Measurements from ENCODE around the gene DAB2IP. TPM values are rescaled to one million over a fixed set of nuclear protein-coding genes. Genes with fewer than 3 reads are reported as not detected.

Gene DAB2IP
- total RNA-seq, 1 donor from 2014 or later = 104 TPM

DNA sequence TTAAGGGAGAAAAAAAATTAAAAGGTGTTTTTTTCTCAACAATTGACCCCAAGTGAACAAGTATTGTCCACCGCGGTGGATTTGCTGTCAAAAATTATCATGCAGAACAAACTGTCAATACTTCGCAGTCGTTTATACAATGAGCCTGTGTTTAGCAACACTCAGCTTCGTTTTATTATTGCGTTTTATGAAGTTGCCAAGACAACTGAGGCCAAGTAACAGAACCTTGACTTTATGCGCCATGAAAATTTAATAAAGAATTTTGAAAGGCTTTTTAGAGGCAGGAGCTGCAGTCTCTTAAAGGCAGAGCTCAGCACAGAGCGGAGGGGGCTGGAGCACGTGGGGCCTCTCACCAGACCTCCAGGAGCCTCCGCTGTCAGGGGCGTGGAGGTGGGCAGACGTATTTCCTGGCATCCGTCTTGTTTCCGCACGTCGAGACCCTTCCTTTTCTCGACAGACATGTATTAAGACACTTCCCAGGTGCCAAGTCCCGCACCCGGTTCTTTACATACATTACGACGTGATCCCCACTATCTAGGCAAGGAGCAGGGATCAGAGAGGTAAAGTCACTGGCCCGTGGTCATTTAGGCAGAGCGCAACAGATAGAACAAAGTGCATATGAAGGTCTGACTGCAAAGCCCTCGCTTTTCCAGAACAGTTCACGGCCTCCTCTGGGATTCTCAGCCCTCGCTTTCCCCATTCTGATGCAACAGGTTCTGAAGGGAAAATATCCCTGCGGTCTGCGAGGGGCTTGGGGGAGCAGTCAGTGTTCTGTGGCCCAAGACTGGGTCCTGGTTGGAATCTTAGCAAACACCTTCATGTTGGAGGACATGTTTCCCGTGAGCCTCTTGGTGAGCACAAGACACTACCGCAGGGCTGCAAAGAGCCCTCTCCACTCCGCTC lies 164.4 kb downstream of the DAB2IP start:
- no peaks in the 10 kb centered on the region for H3K9me3 Mint-ChIP-seq (ENCODE audit: unreplicated experiment)
- peaks cover 4% of the 10 kb centered on the region for H3K36me3 Mint-ChIP-seq (ENCODE audit: low read depth, unreplicated experiment)
- no peak for DNase-seq (ENCODE audit: low spot score)
- TF ChIP-seq, protein P1, sequence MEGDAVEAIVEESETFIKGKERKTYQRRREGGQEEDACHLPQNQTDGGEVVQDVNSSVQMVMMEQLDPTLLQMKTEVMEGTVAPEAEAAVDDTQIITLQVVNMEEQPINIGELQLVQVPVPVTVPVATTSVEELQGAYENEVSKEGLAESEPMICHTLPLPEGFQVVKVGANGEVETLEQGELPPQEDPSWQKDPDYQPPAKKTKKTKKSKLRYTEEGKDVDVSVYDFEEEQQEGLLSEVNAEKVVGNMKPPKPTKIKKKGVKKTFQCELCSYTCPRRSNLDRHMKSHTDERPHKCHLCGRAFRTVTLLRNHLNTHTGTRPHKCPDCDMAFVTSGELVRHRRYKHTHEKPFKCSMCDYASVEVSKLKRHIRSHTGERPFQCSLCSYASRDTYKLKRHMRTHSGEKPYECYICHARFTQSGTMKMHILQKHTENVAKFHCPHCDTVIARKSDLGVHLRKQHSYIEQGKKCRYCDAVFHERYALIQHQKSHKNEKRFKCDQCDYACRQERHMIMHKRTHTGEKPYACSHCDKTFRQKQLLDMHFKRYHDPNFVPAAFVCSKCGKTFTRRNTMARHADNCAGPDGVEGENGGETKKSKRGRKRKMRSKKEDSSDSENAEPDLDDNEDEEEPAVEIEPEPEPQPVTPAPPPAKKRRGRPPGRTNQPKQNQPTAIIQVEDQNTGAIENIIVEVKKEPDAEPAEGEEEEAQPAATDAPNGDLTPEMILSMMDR (IDR thresholded peaks at IDR 0.05; ENCODE audit: unreplicated experiment) = no peak
- peaks cover 15% of the 10 kb centered on the region for H3K27me3 Mint-ChIP-seq (ENCODE audit: unreplicated experiment)
- peaks cover 29% of the 10 kb centered on the region for H3K4me1 Mint-ChIP-seq (ENCODE audit: unreplicated experiment)
- H3K27ac Mint-ChIP-seq (ENCODE audit: unreplicated experiment) = no peak overlapping the region
- no peak overlapping the region for H3K4me3 Mint-ChIP-seq (ENCODE audit: unreplicated experiment)

DNA sequence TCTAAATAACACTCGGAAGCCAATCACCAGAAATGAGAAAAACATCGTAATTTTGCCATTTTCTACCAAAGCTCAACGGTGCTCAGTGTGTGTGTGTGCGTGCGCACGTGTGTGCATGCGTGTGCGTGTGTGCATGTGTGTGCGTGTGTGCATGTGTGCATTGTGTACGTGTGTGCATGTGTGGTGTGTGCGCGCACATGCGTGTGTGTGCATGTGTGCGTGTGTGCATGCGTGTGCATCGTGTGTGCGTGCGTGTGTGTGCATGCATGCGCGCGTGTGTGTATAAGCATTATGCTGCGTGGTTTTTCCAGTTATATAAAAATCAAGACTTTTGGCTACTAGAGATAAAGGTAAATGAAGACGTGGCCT lies 165.0 kb downstream of the DAB2IP start:
- no peak for DNase-seq (ENCODE audit: low spot score)
- peak overlapping the region; percentile 59 for H3K4me3 Mint-ChIP-seq (ENCODE audit: unreplicated experiment)
- TF ChIP-seq, protein P1 (IDR thresholded peaks at IDR 0.05; ENCODE audit: unreplicated experiment) = no peak
- peaks cover 36% of the 10 kb centered on the region for H3K4me1 Mint-ChIP-seq (ENCODE audit: unreplicated experiment)
- peaks cover 4% of the 10 kb centered on the region for H3K36me3 Mint-ChIP-seq (ENCODE audit: low read depth, unreplicated experiment)
- H3K27me3 Mint-ChIP-seq (ENCODE audit: unreplicated experiment) = peaks cover 15% of the 10 kb centered on the region
- peak overlapping the region; percentile 79 for H3K27ac Mint-ChIP-seq (ENCODE audit: unreplicated experiment)
- no peaks in the 10 kb centered on the region for H3K9me3 Mint-ChIP-seq (ENCODE audit: unreplicated experiment)

DNA sequence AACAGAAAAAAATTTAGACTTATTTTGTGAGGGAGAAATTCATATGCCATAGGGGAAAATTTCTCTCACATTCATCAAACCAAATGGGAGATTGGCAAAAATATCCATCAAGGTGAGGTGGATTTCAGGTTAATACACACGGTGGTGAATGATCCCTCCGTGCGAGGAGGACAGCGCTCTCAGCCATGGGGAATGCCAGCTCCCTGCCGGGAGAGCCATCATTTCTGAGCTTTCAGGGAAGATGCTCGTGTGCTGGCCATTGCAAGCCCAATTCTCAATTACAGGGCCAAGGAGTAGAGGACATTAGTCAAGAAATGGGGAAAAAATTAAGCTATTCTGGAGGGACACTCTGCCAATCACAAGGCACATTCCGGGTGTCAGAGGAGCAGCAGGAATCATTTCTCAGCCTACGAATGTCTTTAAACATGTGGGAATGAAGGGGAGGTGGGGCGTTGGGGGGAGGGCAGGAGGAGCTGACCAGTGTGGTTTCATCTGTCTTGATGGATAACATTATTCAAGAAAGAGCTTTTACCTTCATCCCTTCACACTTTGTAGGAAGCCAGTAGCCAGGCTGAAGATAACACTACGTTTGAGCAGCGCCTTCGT lies 165.5 kb downstream of the DAB2IP start:
- Mint-ChIP-seq H3K27me3 (ENCODE audit: unreplicated experiment) (peaks cover 14% of the 10 kb centered on the region), H3K4me1 (ENCODE audit: unreplicated experiment) (peaks cover 40% of the 10 kb centered on the region), H3K4me3 (ENCODE audit: unreplicated experiment) (peak overlapping the region; percentile 59), H3K9me3 (ENCODE audit: unreplicated experiment) (no peaks in the 10 kb centered on the region), H3K27ac (ENCODE audit: unreplicated experiment) (peak overlapping the region; percentile 79), H3K36me3 (ENCODE audit: low read depth, unreplicated experiment) (peaks cover 4% of the 10 kb centered on the region)
- TF ChIP-seq, protein P1 (IDR thresholded peaks at IDR 0.05; ENCODE audit: unreplicated experiment) = no peak
- DNase-seq (ENCODE audit: low spot score) = no peak

DNA sequence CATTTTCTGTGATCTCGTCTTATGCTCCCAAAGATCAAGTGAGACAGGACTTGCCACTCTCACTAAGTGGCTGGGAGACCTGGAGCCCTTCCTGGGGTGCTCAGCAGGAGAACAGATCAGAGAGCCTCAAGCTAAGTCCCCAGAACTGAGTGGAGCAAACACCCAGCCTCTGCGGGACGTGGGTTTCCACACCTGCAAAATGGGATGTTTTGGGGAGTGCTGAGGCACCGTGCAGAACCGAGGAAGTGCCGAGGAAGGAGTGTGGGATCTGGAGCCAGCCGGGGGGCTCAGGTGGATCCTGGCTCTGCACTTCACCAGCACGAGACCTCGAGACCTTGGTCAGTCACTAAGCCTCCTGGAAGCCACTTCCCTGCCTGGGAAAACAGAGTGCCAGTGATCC lies 166.0 kb downstream of the DAB2IP start:
- peaks cover 4% of the 10 kb centered on the region for H3K36me3 Mint-ChIP-seq (ENCODE audit: low read depth, unreplicated experiment)
- H3K4me3 Mint-ChIP-seq (ENCODE audit: unreplicated experiment) = no peak overlapping the region
- H3K27ac Mint-ChIP-seq (ENCODE audit: unreplicated experiment) = no peak overlapping the region
- peaks cover 42% of the 10 kb centered on the region for H3K4me1 Mint-ChIP-seq (ENCODE audit: unreplicated experiment)
- H3K9me3 Mint-ChIP-seq (ENCODE audit: unreplicated experiment) = no peaks in the 10 kb centered on the region
- no peak for DNase-seq (ENCODE audit: low spot score)
- peaks cover 16% of the 10 kb centered on the region for H3K27me3 Mint-ChIP-seq (ENCODE audit: unreplicated experiment)
- TF ChIP-seq, protein P1 (IDR thresholded peaks at IDR 0.05; ENCODE audit: unreplicated experiment) = no peak

Measured in endothelial cell (in vitro differentiated cells).